HG03060 (cell line): ENCODE measurements around the gene CEP112.
"Not testable (repeated sequence)": the region's sequence is repeated elsewhere in the genome, so short reads cannot be mapped to it uniquely, and the experiment has no call there.

Source experiments
- ATAC-seq: cut with Tn5 transposase; IDR thresholded peaks from one replicate; pipeline ENCODE4 v1.9.1; 2021; ENCODE audit warnings: low read depth, moderate number of reproducible peaks; ENCODE audit not compliant: unreplicated experiment

Gene CEP112

DNA sequence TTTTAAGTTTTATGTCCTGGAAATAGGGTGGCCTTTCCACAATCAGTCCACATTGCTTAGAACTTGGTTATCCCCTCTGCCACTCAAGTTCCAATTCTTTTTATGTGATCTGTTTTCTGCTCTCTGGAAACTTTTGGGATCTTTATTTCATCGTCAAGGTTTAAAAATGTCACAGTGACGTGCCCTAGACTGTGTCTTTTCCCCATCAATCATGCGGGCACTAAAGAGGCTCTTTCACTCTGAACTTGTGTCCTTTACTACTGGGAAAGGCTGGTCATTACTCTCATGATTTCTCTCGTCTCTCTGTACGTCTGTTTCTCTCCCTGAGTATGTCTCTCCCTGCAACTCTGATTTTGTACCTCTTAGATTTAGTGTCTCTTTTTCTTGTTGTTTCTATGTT lies 440.7 kb downstream of the CEP112 start:
- no peak for ATAC-seq

DNA sequence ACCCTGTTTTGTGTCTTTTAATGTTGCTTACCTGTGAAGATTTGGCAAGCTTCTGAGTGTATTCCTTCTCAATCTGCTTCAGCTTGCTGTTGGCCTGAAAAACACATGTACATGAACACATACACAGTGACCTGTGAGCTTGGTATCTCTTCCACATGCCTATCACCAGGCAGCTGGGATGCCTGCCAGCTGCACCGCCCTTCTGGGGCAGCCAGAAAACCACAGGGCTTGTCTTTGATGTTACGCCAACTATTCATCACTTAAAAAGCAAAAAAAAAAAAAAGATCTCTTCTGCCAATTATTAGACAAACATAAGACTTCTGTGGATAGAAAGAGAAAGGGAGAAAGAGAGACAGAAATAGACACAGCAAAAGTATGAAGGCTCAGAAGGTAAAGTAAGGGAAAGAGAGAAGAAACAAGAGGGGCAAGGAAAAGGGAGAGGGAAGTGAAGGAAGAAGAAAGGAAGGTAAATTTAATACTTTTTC lies 441.3 kb downstream of the CEP112 start:
- peak; percentile 79 for ATAC-seq

DNA sequence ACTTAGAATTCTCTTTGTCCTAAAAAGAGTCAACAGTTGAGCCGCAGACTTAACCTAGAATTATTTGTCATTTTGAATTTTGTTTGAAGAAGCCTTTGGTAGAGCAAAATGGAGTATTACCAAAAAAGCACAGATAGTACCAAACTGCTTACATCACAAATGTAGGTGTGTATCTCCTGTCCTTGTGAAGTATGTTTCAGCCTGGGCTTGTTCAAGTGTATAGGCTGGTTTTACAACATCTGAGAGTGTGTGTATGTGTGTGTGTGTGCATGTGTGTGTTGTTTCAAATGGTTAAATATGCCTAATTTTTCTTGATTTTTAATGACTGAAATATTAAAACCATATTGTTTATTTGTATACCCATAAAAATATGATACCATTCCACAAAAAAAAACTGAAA lies 441.8 kb downstream of the CEP112 start:
- ATAC-seq = no peak

DNA sequence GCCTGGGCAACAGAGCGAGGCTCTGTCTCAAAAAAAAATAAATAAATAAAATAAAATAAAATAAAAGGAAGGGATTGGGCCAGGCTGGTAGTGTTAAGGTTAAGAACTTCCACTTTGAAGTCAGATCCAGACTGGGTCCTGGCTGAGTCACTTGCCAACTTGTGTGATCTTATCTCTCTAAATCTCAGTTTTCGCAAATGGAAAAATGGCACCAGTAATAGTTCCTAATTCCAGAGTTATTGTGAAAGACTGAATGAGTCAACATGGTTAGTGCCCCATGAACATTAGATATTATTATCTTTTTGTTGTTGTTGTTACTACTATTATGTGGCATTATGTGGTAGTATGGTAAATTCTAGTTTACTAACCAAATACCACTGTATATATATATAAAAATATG lies 442.5 kb downstream of the CEP112 start:
- ATAC-seq = no peak

DNA sequence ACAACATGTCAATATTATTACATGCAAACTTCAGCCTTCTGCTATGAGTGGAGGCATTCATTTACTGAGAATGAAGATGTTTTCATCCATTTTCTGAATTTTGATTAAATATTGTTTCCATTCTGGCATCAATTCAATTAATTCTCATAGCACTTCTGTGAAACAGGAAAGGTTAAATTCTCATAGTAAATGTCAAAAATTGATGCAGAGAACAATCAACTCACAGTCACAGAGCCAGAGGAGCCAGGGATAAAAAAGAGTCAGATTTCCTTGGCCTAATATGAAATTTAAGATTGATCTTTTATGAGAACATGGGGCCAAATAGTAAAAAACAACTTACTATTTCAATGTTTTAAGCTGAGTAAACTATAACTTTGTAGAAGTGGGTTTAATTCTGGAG lies 446.7 kb downstream of the CEP112 start:
- no peak for ATAC-seq

DNA sequence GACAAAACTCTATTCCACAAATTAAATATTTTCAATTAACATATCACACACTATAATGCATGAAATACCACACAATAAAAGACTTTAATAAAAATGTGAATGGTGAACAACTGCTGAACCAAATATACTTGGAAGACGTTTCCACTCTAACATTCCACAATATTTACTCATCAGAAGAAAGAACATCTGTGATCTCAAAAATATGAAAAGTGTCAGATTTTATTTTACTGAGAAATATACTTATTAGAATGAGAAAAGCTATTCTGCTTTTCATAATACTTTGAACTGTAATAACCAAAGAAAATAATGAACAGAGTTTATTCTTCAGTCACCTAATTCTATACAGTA lies 448.7 kb downstream of the CEP112 start:
- no peak for ATAC-seq

DNA sequence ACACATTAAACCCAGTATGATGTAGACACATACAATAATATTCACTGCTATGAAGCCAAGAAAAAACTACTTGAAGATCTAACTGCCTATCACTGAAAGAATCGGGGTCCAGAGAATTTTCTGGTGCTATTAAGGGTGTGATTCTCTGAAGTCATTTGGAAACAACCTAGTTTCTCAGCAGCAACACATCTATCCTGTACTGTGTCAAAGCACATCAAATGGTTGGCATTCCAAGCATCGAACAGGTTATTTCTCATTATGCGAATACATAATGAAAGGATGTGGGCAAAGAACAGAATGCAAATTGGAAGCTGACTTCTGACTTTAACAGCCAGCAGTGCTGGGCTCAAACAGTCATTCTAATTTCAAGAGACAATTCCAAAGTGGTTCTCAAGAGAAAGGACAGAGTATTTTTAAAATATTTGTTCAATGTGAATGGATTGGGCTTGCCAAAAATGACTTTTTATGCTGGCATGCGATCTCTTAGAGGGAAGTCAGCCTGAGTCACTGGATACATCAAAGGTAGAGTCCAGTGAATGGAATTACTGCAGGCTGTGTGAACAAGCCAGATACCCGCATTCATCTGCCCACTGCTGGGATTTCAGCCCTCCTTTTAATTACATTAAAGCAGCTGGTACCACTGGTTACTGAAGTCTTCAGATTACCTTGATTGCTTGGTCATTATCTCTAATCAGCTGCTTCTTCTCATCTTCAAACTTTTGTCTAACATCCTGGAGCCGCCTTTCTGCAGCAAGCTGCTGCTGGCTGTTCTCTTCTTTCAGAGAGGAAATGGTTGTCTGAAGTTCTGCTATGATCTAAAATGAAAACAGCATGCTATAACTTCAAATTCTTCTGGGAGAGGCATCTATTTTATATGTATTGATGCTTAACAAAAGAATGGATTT lies 449.3 kb downstream of the CEP112 start:
- ATAC-seq = no peak

DNA sequence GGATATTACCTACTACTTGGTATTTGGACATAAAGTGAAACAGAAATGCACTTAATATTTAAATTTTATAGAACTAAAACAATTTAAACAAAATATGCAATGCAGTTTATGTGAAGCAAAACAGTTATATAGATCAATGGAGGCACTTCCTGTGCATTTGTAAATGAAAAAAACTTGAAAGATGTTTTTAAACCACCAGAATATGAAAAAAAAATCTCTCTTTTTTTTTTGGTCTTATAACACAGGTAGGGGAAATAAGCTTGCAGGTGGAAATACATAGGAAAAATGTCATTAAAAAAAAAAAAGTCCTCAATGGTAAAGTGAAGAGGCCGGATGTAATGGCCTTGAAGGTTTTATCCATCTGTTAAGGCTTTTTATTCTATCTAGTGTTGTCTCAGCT lies 450.2 kb downstream of the CEP112 start:
- ATAC-seq = no peak

DNA sequence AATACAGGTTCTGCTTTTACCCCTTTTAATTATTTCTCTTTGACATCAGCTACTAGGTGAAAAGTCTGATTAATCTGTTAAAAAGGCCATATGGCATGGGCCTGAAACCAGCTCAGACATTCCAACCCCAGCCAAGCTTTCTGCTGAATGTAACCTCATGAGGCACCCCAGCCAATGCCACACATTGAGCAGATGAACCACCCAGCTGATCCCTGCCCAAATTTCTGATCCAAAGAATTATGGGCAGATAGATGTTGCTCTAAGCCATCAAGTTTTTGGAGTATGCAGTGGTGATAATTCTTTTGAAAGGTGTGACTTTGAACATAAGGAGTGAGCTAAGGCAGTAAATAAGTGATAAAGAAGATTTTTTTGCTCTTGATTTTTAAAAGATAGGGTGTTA lies 452.9 kb downstream of the CEP112 start:
- no peak for ATAC-seq

DNA sequence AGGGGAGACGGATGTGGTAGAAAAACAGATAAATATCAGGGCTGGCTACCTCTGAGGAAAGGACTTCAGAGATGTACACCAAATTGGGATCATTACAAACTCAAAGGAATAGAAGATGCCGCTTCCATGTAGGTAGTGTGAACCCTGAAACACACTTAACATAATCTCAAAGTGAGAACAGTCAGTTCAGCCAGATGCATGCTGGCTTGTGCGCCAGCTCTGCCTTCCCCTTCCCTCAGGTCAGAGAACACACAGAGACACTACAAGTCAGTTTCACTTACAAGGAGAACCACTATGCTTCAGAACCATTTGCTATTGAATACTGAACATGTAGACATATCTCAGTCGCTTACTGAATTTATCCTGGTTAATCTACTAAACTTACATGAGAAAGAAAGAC lies 454.5 kb downstream of the CEP112 start:
- no peak for ATAC-seq

DNA sequence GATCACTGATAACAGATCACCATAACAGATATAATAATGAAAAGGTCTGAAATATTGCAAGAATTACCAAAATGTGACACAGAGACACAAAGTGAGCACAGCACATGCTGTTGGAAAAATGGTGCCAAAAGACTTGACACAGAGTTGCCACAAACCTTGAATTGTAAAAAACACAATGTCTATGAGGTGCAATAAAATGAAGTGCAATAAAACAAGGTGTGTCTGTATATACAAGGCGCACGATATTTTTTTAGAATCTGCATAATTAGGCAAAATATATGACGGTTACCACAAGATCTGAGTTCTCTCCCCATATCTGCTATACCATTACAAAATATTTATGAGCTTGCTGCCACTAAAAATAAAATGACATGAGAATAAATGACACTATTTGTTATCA lies 458.6 kb downstream of the CEP112 start:
- ATAC-seq = no peak

DNA sequence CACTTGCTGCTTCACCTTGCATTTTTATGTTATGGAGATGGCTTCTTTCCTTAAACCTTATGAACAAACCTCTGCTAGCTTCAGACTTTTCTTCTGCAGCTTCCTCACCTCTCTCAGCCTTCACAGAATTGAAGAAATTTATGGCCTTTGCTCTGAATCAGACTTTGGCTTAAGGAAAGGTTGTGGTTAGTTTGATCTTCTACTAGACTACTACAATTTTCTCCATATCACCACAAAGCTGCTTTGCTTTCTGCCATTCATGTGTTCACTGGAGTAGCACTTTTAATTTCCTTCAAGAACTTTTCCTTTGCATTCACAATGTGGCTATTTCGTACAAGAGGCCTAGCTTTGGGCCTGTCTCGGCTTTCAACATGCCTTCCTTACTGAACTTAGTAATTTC lies 459.3 kb downstream of the CEP112 start:
- ATAC-seq = not testable (repeated sequence)

DNA sequence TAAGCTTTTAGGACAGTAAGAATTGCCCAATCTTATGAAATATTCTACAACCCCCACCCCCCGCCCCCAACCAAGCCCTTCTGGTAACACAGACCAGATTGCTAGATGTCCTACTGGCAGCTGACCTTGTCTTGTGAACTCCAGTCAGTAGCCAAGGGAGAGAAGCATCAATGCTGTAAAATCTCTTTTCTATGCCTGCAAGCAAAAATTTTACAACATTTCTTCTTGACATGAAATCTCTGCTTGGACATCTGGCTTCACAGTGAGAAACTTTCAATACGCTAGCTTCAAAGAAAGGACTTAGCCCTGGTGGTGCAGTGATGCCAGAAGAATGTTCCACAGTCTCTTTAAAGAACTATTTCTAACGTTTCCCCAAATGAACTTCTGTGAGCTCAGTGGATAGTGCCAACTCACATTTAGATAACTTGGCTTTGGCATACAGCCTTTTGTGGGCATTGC lies 461.2 kb downstream of the CEP112 start:
- no peak for ATAC-seq

DNA sequence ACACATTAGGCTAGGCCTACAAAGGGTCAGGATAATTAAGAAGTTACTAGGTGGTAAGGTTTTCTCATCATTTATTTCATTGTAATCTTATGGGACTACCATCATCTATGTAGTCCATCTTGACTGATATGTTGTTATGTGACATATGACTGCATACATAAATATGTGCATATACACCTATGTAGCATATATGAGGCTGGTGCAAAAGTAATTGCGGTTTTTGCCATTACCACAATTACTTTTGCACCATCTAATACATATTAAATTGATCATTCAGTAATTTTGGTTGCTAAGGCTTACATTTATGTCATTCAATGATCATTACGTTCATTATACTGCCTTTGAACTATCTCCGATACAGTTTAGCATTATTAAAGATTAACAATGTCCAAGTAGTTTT lies 462.7 kb downstream of the CEP112 start:
- no peak for ATAC-seq

DNA sequence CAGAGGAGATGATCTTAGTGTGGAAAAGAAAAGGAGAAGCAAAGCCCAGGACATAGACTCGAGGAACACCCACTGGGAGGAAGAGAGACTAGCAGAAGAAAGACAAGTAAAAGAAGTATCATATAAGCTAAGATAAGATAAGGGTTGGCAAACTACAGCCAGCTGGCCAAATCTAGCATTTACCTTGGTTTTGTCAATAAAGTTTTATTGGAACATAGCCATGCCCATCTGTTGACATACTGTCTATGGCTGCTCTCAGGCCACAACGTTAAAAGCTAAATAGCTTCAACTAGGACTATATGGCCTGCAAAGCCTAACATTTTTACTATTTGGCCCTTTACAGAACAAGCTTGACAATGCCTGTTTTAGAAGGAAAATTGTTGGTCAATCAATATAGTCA lies 464.1 kb downstream of the CEP112 start:
- ATAC-seq = no peak

DNA sequence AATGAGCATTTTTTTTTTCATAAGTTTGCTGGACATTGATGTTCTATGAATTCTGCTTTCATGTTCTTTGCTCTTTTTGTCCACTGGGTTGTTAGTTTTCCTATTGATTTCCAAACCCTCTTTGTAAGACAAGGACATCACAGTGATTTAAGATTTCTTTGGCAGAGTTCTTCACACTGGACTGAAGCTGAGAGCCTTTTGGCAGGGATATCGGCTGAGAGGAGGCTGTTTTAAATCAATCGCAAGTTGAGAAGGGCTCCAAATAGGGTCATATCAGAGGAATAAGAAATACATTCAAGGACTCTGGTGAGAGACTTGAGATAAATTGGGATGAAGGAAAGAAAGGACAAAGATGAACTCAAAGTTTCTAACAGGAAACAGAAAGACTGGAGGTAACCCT lies 464.7 kb downstream of the CEP112 start:
- ATAC-seq = no peak

DNA sequence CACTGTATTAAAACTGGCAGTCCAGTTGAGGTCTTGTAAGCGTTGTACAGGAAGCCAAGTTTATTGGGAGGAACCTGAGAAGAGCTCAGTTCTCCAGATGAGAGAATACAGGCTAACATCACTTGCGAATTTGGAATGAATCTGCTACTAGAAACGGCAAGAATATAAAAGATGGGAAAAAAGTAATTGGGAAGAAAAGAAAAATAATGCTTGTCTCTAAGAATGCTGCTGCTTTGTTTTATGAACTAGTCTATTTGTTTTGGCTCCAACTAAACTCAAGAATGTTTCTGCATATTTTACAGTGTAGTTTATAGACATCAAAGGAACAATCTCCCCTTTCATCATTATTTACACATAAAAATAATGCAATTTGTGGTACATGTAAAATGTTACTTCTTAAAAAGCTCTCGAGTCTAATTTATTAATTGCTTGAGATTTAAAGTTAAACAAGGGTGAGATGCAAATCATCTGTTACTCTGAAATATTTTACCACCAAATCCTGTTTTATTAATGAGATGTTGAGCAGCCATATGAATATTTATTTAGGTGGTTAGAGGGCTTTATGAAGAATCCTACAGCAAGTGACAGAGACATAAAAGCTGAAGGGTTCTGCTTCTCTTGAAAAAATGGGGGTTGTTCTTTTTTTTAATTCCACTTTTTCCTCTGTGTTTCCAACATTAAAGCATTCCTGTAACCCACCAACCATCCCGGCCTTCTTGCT lies 468.3 kb downstream of the CEP112 start:
- no peak for ATAC-seq

DNA sequence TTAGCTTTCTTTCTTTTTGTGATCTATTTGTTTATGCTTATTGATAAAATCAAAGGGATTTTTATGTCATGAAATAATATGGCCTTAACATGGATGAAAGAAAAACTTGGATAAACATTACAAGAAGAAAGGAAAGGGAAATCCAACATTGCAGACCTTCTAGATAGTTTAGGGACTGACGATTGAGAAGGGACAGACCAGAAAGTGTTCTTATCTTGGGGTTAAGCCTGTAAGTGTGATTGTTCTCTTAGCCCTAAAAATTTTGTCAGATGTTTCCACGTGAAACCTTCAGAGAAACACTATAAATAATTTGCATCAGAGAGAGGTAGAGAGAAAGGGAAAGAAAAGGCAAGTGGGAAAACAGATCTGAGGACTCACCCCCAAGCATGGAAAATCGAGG lies 473.3 kb downstream of the CEP112 start:
- ATAC-seq = no peak

DNA sequence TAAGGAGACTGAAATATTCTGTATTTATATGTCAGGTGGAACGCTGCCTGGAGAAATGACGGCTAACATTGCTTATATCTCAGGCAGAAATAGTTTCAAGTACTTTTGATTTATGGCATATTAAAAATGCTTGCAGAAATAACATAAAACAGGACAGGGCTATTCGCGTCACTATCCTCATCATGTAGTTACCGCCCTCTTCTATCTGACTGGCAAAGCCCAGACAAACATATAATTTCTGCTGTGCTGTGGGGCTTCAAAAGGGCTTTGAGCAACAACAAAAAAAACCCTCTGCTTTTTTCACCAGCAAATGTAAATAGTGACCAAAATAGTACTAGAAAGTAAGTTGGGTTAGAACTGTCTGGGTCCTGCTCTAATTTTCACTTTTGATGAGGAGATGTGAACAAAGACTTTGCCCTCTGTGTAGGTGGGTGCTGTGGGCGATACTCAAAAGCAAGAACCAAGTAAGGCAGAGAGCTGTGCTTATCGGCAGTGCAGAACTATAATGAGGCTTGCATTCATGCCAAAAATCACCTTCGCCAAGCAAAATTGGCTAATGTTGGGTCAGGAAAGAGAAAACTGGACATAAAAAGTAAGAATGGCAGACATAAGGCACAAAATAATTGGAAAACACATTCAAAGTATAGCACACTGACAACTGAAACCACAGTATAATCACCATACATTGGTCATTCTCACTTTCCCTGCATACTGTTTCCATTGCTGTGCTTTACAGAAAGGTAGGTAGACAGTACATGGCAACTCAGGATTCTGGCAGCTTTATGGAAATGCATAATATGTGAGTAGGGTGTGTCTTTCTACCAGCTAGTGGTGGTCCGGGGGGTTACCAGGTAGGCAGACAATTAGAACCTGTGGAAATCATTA lies 479.3 kb downstream of the CEP112 start:
- ATAC-seq = no peak

DNA sequence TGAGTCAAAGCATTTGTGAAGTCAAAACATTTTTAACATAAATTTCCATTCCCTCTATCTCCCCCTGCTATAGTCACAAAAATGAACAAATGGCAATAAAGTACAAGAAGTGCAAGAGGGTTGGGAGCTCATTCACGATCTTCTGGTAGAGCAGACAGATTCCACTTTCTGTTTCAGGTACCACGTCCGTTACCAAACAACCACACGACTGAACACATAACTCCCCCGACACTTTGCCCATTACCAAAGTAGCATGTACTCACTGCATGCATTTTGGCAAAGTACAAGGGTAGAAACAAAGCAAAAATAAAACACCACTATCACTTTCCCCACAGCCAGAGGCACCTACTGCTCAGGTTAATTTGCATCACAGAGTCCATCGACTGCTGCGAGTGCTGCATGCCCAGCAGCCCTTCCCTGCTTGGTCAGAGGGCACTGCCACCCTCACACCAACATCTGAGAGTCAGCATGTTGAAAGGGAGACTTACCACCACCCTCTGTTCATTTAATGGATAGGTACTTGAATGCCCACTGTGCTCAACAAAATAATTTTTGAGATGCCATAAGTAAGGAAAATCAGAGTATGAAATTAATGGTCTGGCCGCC lies 480.2 kb downstream of the CEP112 start:
- ATAC-seq = no peak
